Measurements from ENCODE around the gene TAS2R31. TPM values are rescaled to one million over a fixed set of nuclear protein-coding genes. Genes with fewer than 3 reads are reported as not detected.

Gene TAS2R31, protein sequence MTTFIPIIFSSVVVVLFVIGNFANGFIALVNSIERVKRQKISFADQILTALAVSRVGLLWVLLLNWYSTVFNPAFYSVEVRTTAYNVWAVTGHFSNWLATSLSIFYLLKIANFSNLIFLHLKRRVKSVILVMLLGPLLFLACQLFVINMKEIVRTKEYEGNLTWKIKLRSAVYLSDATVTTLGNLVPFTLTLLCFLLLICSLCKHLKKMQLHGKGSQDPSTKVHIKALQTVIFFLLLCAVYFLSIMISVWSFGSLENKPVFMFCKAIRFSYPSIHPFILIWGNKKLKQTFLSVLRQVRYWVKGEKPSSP
- total RNA-seq (5.0 and 5.7 TPM in 2 replicates), polyA plus RNA-seq (0.63 and 0.86 TPM in 2 replicates), polyA minus RNA-seq (2.9 and 3.1 TPM in 2 replicates)
- total RNA-seq (2013), result 11.8 TPM

DNA sequence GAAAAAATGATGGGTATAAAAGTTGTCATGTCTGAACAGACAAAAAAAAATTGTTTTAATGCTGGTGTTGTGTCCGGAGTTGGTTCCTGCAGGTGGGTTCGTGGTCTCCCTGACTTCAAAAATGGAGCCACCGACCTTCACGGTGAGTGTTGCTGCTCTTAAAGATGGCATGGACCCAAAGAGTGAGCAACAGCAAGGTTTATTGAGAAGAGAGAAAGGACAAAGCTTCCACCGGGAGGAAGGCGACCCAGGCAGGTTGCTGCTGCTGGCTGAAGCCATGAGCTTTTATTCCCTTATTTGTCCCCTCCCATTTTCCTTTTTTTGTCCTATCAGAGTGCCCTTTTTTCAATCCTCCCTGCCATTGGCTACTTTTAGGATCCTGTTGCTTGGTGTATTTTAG lies at the start of gene TAS2R31:
TAS2R31 (minus strand) TSS at position 101 of the 400 bp plus-strand sequence; CDS start at position 29, 72 bp downstream.
- Mint-ChIP-seq H3K27me3 (no peaks in the 10 kb centered on the region), H3K27ac (no peak within 1 kb of the TSS), H3K4me3 (no peak within 1 kb of the TSS), H3K9me3 (ENCODE audit: insufficient read depth) (no peaks in the 10 kb centered on the region), H3K4me1 (no peaks in the 10 kb centered on the region)
- no peak within 1 kb of the TSS for H2AFZ ChIP-seq (ENCODE audit: insufficient read depth, low read depth, low read length, poor library complexity, severe bottlenecking)
- ChIA-PET POLR2A (no interaction called here), CTCF (no interaction called here)
- DNase-seq (no peak), ATAC-seq (ENCODE audit: low read depth) (no peak)
- H4K20me1 ChIP-seq (ENCODE audit: control insufficient read depth, insufficient read depth, low read length, poor library complexity, severe bottlenecking), result no peaks in the 10 kb centered on the region
- H3K27me3 ChIP-seq (replicated peaks in 1 of 4; ENCODE audit: control extremely low read depth in 1 of 4, control insufficient read depth in 3 of 4, insufficient read depth in 4 of 4, low read length in 3 of 4), result no peaks in the 10 kb centered on the region
- H3K4me1 ChIP-seq (ENCODE audit: control insufficient read depth in 2 of 2, insufficient read depth in 2 of 2, low read length in 2 of 2), result no peaks in the 10 kb centered on the region
- intact Hi-C loops (cut with micrococcal nuclease), result loop anchor here (2.0 kb wide), 1 partner anchor 67 kb away; no protein-coding TSS in a partner anchor
- TF ChIP-seq, protein P1, sequence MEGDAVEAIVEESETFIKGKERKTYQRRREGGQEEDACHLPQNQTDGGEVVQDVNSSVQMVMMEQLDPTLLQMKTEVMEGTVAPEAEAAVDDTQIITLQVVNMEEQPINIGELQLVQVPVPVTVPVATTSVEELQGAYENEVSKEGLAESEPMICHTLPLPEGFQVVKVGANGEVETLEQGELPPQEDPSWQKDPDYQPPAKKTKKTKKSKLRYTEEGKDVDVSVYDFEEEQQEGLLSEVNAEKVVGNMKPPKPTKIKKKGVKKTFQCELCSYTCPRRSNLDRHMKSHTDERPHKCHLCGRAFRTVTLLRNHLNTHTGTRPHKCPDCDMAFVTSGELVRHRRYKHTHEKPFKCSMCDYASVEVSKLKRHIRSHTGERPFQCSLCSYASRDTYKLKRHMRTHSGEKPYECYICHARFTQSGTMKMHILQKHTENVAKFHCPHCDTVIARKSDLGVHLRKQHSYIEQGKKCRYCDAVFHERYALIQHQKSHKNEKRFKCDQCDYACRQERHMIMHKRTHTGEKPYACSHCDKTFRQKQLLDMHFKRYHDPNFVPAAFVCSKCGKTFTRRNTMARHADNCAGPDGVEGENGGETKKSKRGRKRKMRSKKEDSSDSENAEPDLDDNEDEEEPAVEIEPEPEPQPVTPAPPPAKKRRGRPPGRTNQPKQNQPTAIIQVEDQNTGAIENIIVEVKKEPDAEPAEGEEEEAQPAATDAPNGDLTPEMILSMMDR (IDR thresholded peaks at IDR 0.05), result no peak
- TF ChIP-seq EZH2 (IDR thresholded peaks at IDR 0.05; ENCODE audit: borderline replicate concordance, insufficient read depth, low read depth, low read length, poor library complexity, severe bottlenecking), result no peak
- no peaks in the 10 kb centered on the region for H3K9me3 ChIP-seq (ENCODE audit: control extremely low read depth in 1 of 3, control insufficient read depth in 2 of 3, insufficient read depth in 1 of 3, low read length in 2 of 3)
- H3K36me3 ChIP-seq (replicated peaks in 1 of 2; ENCODE audit: control extremely low read depth in 1 of 2, control insufficient read depth in 1 of 2, extremely low read depth in 1 of 2, insufficient read depth in 2 of 2, low read length in 1 of 2), result peaks cover 0 to 6% of the 10 kb centered on the region in 2 experiments
- H3K27ac ChIP-seq (ENCODE audit: low read length in 2 of 2), result no peak within 1 kb of the TSS
- H3K4me3 ChIP-seq (ENCODE audit: control extremely low read depth in 1 of 5, extremely low read depth in 1 of 5, insufficient read depth in 1 of 5, low read depth in 2 of 5, low read length in 4 of 5), result no peak within 1 kb of the TSS
- no peak within 1 kb of the TSS for H3K4me2 ChIP-seq (replicated peaks; ENCODE audit: low read depth, low read length, poor library complexity, severe bottlenecking)
- 93% methylated on average over 4 of the region's 6 CpGs for WGBS (ENCODE audit: insufficient coverage)
- H3K79me2 ChIP-seq (ENCODE audit: control insufficient read depth, insufficient read depth, low read length), result no peaks in the 10 kb centered on the region
- no peak within 1 kb of the TSS for H3K9ac ChIP-seq (ENCODE audit: low read length)

DNA sequence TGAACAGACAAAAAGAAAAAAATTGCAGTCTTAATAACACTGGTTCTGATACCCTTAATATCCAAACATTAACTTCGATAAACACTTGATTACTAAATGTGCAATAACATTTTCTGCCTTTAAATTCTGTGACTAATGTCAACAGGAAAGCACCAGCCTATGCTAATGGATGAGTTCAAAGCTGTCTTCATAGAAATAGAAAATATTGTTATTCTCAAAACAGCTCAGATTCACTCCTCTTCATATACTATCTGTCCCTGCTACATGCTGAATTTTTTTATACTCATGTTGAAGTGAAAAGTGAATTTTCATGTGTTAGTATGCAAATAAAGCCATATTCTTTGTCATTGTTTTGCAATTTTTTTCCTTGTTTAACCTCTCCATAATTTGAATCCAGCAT lies 47.0 kb upstream of the TAS2R31 start:
- Histone ChIP-seq H3K27ac (ENCODE audit: low read length in 2 of 2) (no peak overlapping the region), H4K20me1 (ENCODE audit: control insufficient read depth, insufficient read depth, low read length, poor library complexity, severe bottlenecking) (peaks cover 5% of the 10 kb centered on the region), H3K36me3 (replicated peaks in 1 of 2; ENCODE audit: control extremely low read depth in 1 of 2, control insufficient read depth in 1 of 2, extremely low read depth in 1 of 2, insufficient read depth in 2 of 2, low read length in 1 of 2) (no peaks in the 10 kb centered on the region), H3K79me2 (ENCODE audit: control insufficient read depth, insufficient read depth, low read length) (peaks cover 16% of the 10 kb centered on the region), H3K4me3 (ENCODE audit: control extremely low read depth in 1 of 5, extremely low read depth in 1 of 5, insufficient read depth in 1 of 5, low read depth in 2 of 5, low read length in 4 of 5) (no peak overlapping the region), H3K4me1 (ENCODE audit: control insufficient read depth in 2 of 2, insufficient read depth in 2 of 2, low read length in 2 of 2) (no peaks in the 10 kb centered on the region), H3K9me3 (ENCODE audit: control extremely low read depth in 1 of 3, control insufficient read depth in 2 of 3, insufficient read depth in 1 of 3, low read length in 2 of 3) (peaks cover 0 to 4% (median 0%) of the 10 kb centered on the region in 3 donors), H3K27me3 (replicated peaks in 1 of 4; ENCODE audit: control extremely low read depth in 1 of 4, control insufficient read depth in 3 of 4, insufficient read depth in 4 of 4, low read length in 3 of 4) (no peaks in the 10 kb centered on the region), H3K4me2 (replicated peaks; ENCODE audit: low read depth, low read length, poor library complexity, severe bottlenecking) (no peak overlapping the region), H2AFZ (ENCODE audit: insufficient read depth, low read depth, low read length, poor library complexity, severe bottlenecking) (no peak overlapping the region), H3K9ac (ENCODE audit: low read length) (no peak overlapping the region)
- no peak overlapping the region for H3K4me3 Mint-ChIP-seq
- POLR2A ChIA-PET, result no interaction called here
- no peak for TF ChIP-seq EZH2 (IDR thresholded peaks at IDR 0.05; ENCODE audit: borderline replicate concordance, insufficient read depth, low read depth, low read length, poor library complexity, severe bottlenecking)
- no peak overlapping the region for H3K27ac Mint-ChIP-seq
- H3K27me3 Mint-ChIP-seq, result no peaks in the 10 kb centered on the region
- DNase-seq (no peak), ATAC-seq (ENCODE audit: low read depth) (no peak)
- WGBS (ENCODE audit: insufficient coverage), result no CpG with 5 or more reads among the region's 1 CpG
- H3K4me1 Mint-ChIP-seq, result peaks cover 5% of the 10 kb centered on the region
- CTCF ChIA-PET, result interaction anchor here (1.7 kb wide), 1 partner anchor 9 kb away, joined by 3 read pairs; no protein-coding TSS in a partner anchor
- intact Hi-C loops (cut with micrococcal nuclease), result no loop called here
- peaks cover 6% of the 10 kb centered on the region for H3K9me3 Mint-ChIP-seq (ENCODE audit: insufficient read depth)

Data from B cell (primary cell).